ENCODE measurements around the gene TLE3. TPM values are rescaled to one million over a fixed set of nuclear protein-coding genes. Genes with fewer than 3 reads are reported as not detected.

Gene TLE3
- total RNA-seq, 6 experiments from 2014 or later = 6.0 to 17.6 (median 13.8) TPM

DNA sequence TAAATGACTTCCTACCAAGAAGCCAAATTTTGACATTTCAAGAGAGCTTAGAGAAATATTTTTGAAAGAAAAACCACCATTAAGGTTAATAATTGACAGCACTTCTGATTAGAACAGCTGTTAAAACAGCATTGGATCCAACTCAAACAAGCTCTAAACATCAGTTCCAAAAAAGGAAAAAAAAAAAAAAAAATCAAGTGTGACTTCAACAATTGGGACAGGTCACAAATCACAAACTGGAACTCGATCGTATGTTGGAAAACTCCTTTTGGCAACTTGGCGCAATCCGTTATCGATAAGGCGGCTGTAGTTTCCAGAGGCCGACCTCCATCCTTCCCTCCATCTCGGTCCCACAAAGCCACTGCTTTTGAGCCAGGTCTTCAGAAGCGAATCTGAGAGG lies 17.8 kb downstream of the TLE3 start:
- no peak overlapping the region for H3K27ac Mint-ChIP-seq
- TF ChIP-seq, protein P1, sequence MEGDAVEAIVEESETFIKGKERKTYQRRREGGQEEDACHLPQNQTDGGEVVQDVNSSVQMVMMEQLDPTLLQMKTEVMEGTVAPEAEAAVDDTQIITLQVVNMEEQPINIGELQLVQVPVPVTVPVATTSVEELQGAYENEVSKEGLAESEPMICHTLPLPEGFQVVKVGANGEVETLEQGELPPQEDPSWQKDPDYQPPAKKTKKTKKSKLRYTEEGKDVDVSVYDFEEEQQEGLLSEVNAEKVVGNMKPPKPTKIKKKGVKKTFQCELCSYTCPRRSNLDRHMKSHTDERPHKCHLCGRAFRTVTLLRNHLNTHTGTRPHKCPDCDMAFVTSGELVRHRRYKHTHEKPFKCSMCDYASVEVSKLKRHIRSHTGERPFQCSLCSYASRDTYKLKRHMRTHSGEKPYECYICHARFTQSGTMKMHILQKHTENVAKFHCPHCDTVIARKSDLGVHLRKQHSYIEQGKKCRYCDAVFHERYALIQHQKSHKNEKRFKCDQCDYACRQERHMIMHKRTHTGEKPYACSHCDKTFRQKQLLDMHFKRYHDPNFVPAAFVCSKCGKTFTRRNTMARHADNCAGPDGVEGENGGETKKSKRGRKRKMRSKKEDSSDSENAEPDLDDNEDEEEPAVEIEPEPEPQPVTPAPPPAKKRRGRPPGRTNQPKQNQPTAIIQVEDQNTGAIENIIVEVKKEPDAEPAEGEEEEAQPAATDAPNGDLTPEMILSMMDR (IDR thresholded peaks at IDR 0.05) = no peak
- peaks cover 16% of the 10 kb centered on the region for H3K36me3 Mint-ChIP-seq (ENCODE audit: low read depth)
- no peaks in the 10 kb centered on the region for H3K9me3 Mint-ChIP-seq
- H3K27me3 Mint-ChIP-seq (ENCODE audit: insufficient read depth) = peaks cover 3% of the 10 kb centered on the region
- no peaks in the 10 kb centered on the region for H3K4me1 Mint-ChIP-seq (ENCODE audit: low read depth)
- H3K4me3 Mint-ChIP-seq = no peak overlapping the region
- DNase-seq = no peak

DNA sequence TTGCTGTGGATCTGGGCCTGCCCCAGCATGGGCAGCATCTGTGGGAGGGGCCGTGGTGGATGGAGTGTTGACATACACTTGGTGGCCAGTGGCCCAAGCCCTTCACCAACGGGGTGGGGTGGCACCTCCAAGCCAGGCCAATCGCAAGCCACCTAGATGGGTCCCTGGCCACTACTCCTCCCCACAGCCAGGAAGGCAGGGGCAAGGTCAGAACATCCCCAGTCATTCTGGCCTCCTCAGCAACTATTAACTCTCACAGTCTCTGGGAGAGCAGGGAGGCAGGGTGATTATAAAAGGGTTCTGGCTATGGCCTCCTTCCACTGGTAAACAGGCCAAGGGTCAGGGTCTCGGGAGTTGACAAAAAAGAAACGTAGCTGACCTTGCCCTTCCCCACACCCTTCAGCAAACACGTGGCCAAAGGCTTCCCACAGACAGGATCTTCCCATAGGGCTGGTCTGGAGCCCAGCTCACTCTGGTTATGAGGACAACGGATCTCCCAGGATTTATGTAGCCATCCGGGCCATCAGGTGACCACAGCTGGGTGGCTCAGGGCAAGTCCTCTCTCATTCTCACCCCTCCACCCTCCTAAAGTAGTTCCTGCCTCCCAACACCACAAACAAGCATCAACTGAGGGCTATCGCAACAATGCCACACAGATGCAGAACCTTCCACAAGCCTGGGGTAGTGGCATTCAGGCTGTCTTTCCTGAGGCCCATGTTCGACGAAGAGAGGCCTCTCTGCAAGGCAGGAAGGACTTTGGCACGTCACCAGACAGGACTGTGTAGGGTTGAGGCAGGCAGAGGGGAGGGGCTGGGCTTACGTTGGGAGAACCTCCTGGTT lies 18.9 kb downstream of the TLE3 start:
- peaks cover 24% of the 10 kb centered on the region for H3K36me3 Mint-ChIP-seq (ENCODE audit: low read depth)
- no peak for DNase-seq
- H3K9me3 Mint-ChIP-seq = no peaks in the 10 kb centered on the region
- no peaks in the 10 kb centered on the region for H3K4me1 Mint-ChIP-seq (ENCODE audit: low read depth)
- TF ChIP-seq, protein P1 (IDR thresholded peaks at IDR 0.05) = no peak
- H3K4me3 Mint-ChIP-seq = no peak overlapping the region
- H3K27ac Mint-ChIP-seq = no peak overlapping the region
- H3K27me3 Mint-ChIP-seq (ENCODE audit: insufficient read depth) = peaks cover 3% of the 10 kb centered on the region

DNA sequence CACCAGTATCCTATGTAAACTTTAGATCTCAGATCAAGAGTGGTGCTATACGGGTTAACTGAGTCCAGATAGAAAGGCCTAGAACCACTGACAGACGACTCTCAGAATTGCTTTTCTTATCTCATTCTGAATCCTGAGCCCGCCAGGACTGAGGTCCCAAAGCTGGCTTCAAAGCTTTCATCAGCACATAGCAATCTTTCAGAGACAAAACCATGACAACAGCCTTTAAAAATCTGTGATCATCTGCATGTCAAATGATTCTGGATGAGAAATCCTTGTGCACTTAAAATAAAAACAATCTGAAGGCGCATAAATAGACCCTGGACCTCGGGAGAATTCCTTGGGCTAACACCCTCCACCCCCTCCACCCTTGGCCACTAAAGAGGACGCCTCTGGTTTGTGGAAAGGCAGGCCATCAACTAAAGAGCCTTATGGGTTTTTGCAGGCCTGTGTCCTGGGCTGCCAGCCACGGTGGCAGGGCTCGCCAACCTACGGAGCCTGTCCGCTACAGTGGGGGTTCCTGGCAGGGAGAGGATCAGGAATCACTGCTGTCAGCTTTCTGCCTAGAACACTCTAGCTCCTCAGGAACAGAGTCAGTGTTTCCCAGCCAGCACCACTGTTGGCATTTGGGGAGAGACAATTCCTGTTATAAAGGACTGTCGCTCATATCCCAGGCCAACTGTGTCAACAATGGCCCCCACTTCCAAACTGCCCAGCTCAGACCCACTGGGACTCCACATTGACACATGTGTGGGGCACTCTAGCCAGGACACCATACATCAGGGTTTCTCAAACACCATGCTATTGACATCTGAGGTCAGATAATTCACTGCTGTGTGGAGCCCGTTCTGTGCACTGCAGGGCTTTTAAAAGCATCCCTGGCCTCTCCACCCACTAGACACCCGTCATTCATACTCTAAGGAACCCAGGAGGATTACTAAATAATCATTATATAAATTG lies 20.2 kb downstream of the TLE3 start:
- Mint-ChIP-seq H3K36me3 (ENCODE audit: low read depth) (peaks cover 33% of the 10 kb centered on the region), H3K4me3 (no peak overlapping the region), H3K9me3 (no peaks in the 10 kb centered on the region), H3K27me3 (ENCODE audit: insufficient read depth) (peaks cover 3% of the 10 kb centered on the region; the same call in 1 of the 2 replicates), H3K27ac (no peak overlapping the region), H3K4me1 (ENCODE audit: low read depth) (peaks cover 4% of the 10 kb centered on the region; the same call in 1 of the 2 replicates)
- no peak for DNase-seq
- TF ChIP-seq, protein P1 (IDR thresholded peaks at IDR 0.05) = no peak

DNA sequence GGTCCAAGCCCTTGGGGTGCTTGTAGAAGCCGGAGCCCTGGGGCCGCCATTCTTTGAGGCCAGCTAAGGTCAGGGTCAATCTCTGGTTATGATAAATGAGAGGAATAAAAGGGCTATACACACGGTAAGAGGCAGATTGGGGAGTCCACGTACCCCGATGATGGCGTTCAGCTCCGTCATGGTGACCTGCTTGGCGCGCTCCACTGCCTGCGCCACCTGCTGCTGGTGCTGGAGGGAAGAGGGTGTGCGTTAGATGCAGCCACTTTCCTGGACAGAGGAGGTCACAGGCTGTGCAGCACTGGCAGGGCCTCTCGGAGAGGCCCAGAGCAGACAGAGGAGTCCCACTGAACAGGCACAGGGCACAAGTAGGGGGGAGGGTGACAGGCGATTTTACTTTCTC lies 23.3 kb downstream of the TLE3 start:
- H3K4me3 Mint-ChIP-seq = no peak overlapping the region
- peaks cover 5% of the 10 kb centered on the region; the same call in 1 of the 2 replicates for H3K4me1 Mint-ChIP-seq (ENCODE audit: low read depth)
- TF ChIP-seq, protein P1 (IDR thresholded peaks at IDR 0.05) = no peak
- DNase-seq = no peak
- peaks cover 35% of the 10 kb centered on the region for H3K36me3 Mint-ChIP-seq (ENCODE audit: low read depth)
- H3K27ac Mint-ChIP-seq = no peak overlapping the region
- H3K9me3 Mint-ChIP-seq = no peaks in the 10 kb centered on the region
- H3K27me3 Mint-ChIP-seq (ENCODE audit: insufficient read depth) = peaks cover 3% of the 10 kb centered on the region; the same call in 1 of the 2 replicates

DNA sequence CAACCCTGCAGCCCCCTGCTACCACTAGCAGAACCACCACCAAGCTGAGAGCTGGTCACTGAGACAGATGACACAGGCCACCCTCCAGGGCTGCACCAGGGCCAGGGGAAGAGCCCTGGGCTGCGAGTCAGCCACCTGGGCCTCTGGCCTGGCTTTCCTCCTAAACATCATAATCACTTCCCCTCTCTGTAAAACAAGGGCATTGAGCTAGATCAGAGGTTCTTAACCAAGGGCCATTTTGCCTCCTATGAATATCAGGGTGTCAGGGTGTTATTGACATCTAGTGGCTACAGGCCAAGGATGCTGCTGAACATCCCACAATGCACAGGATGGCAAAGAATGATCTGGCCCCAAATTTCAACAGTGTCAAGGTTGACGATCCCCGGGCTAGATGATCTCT lies 25.2 kb downstream of the TLE3 start:
- Mint-ChIP-seq H3K4me3 (no peak overlapping the region), H3K27ac (no peak overlapping the region), H3K4me1 (ENCODE audit: low read depth) (peaks cover 6% of the 10 kb centered on the region), H3K27me3 (ENCODE audit: insufficient read depth) (no peaks in the 10 kb centered on the region; the same call in 1 of the 2 replicates), H3K9me3 (no peaks in the 10 kb centered on the region), H3K36me3 (ENCODE audit: low read depth) (peaks cover 36% of the 10 kb centered on the region)
- TF ChIP-seq, protein P1 (IDR thresholded peaks at IDR 0.05) = no peak
- DNase-seq = no peak

Measured in HFFc6 (cell line).